ENCODE measurements around the gene AUH. TPM values are rescaled to one million over a fixed set of nuclear protein-coding genes. Genes with fewer than 3 reads are reported as not detected.

Gene AUH
- total RNA-seq, 4 donors from 2014 or later, result 37.1 to 59.9 (median 49.7) TPM

- Histone ChIP-seq H3K9me3 (no peaks in the 10 kb centered on the region), H3K4me1 (peaks cover 0 to 21% (median 4%) of the 10 kb centered on the region in 4 donors), H3K27ac (no peak overlapping the region), H3K36me3 (no peaks in the 10 kb centered on the region), H3K27me3 (no peaks in the 10 kb centered on the region), H3K4me3 (no peak overlapping the region)
- DNase-seq, result peak; percentile 52 to 71 (median 56)
- TF ChIP-seq POLR2A (IDR thresholded peaks at IDR 0.05), result no peak
- TF ChIP-seq, protein P1, sequence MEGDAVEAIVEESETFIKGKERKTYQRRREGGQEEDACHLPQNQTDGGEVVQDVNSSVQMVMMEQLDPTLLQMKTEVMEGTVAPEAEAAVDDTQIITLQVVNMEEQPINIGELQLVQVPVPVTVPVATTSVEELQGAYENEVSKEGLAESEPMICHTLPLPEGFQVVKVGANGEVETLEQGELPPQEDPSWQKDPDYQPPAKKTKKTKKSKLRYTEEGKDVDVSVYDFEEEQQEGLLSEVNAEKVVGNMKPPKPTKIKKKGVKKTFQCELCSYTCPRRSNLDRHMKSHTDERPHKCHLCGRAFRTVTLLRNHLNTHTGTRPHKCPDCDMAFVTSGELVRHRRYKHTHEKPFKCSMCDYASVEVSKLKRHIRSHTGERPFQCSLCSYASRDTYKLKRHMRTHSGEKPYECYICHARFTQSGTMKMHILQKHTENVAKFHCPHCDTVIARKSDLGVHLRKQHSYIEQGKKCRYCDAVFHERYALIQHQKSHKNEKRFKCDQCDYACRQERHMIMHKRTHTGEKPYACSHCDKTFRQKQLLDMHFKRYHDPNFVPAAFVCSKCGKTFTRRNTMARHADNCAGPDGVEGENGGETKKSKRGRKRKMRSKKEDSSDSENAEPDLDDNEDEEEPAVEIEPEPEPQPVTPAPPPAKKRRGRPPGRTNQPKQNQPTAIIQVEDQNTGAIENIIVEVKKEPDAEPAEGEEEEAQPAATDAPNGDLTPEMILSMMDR (IDR thresholded peaks at IDR 0.05), result no peak
Observed at GRCh38 chr9:91177661-91178280, 183.9 kb downstream of the AUH start.

DNA sequence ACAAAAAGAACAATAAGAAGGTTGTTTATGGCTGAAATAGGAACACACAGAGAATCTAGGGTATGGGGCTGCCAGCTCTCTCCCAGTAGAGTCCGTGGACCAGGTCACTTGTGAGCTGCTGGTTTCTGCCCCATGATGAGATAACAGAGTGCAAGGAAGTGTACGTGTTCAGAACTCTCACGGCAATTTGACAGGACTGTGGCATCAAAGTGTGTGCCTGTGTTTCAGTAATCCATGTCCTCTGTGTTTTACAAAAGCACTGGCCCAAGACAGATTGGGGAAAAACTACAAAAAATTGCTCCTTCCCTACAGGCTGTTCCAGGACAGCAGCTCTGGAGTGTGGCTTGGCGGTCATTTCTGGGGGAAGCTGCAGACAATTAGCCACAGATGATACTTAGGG is 184.6 kb downstream of the AUH start:
- H3K9me3 ChIP-seq, result no peaks in the 10 kb centered on the region
- DNase-seq, result peak in 1 of 3 donors; percentile 12
- no peak overlapping the region for H3K4me3 ChIP-seq
- no peak overlapping the region for H3K27ac ChIP-seq
- H3K4me1 ChIP-seq, result peaks cover 0 to 21% (median 4%) of the 10 kb centered on the region in 4 donors
- H3K27me3 ChIP-seq, result no peaks in the 10 kb centered on the region
- TF ChIP-seq POLR2A (IDR thresholded peaks at IDR 0.05), result no peak
- TF ChIP-seq, protein P1 (IDR thresholded peaks at IDR 0.05), result no peak
- H3K36me3 ChIP-seq, result no peaks in the 10 kb centered on the region

- peak in 1 of 3 donors; percentile 9 for DNase-seq
- TF ChIP-seq POLR2A (IDR thresholded peaks at IDR 0.05), result no peak
- TF ChIP-seq, protein P1 (IDR thresholded peaks at IDR 0.05), result no peak
- no peaks in the 10 kb centered on the region for H3K9me3 ChIP-seq
- H3K27me3 ChIP-seq, result no peaks in the 10 kb centered on the region
- H3K4me3 ChIP-seq, result no peak overlapping the region
- H3K4me1 ChIP-seq, result peaks cover 0 to 21% (median 4%) of the 10 kb centered on the region in 4 donors
- H3K36me3 ChIP-seq, result no peaks in the 10 kb centered on the region
- H3K27ac ChIP-seq, result no peak overlapping the region
Observed at GRCh38 chr9:91176426-91176825, 185.3 kb downstream of the AUH start.

GRCh38 chr9:91174772-91175171 is 186.9 kb downstream of the AUH start:
- peak in 2 of 3 donors; percentile 14 to 15 for DNase-seq
- Histone ChIP-seq H3K27me3 (no peaks in the 10 kb centered on the region), H3K27ac (peak overlapping the region in 1 of 4 donors; percentile 59), H3K4me1 (peaks cover 0 to 21% (median 4%) of the 10 kb centered on the region in 4 donors), H3K36me3 (no peaks in the 10 kb centered on the region), H3K9me3 (peaks cover 0 to 5% (median 0%) of the 10 kb centered on the region in 4 donors), H3K4me3 (no peak overlapping the region)
- no peak for TF ChIP-seq POLR2A (IDR thresholded peaks at IDR 0.05)
- TF ChIP-seq, protein P1 (IDR thresholded peaks at IDR 0.05), result no peak

DNA sequence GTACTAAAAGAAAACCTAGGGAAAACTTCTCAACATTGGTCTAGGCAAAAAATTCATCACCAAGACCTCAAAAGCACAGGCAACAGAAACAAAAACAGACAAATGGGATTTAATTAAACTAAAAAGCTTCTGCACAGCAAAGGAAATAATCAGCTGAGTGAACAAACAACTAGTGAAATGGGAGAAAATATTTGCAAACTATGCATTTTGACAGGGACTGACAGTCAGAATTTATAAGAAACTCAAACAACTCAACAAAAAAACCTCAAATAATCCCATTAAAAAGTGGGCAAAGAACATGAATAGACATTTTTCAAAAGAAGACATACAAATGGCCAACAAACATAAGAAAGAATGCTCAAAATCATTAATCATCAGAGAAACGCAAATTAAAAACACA is 189.4 kb downstream of the AUH start:
- Histone ChIP-seq H3K9me3 (peaks cover 0 to 5% (median 0%) of the 10 kb centered on the region in 4 donors), H3K36me3 (no peaks in the 10 kb centered on the region), H3K27me3 (no peaks in the 10 kb centered on the region), H3K4me3 (no peak overlapping the region), H3K27ac (no peak overlapping the region), H3K4me1 (peaks cover 0 to 14% (median under 1%) of the 10 kb centered on the region in 4 donors)
- DNase-seq, result no peak
- TF ChIP-seq, protein P1 (IDR thresholded peaks at IDR 0.05), result no peak
- TF ChIP-seq POLR2A (IDR thresholded peaks at IDR 0.05), result no peak

All from Peyer's patch (tissue), 4 donors.